ENCODE measurements around the gene NANOG.
"Not testable (repeated sequence)": the region's sequence is repeated elsewhere in the genome, so short reads cannot be mapped to it uniquely, and the experiment has no call there.

- not testable (repeated sequence) for TF ChIP-seq POLR2A, POLR2AphosphoS5 (IDR thresholded peaks at IDR 0.05)
- TF ChIP-seq, protein P1, sequence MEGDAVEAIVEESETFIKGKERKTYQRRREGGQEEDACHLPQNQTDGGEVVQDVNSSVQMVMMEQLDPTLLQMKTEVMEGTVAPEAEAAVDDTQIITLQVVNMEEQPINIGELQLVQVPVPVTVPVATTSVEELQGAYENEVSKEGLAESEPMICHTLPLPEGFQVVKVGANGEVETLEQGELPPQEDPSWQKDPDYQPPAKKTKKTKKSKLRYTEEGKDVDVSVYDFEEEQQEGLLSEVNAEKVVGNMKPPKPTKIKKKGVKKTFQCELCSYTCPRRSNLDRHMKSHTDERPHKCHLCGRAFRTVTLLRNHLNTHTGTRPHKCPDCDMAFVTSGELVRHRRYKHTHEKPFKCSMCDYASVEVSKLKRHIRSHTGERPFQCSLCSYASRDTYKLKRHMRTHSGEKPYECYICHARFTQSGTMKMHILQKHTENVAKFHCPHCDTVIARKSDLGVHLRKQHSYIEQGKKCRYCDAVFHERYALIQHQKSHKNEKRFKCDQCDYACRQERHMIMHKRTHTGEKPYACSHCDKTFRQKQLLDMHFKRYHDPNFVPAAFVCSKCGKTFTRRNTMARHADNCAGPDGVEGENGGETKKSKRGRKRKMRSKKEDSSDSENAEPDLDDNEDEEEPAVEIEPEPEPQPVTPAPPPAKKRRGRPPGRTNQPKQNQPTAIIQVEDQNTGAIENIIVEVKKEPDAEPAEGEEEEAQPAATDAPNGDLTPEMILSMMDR (IDR thresholded peaks at IDR 0.05): not testable (repeated sequence)
Observed at GRCh38 chr12:7825754-7826153, 36.6 kb downstream of the NANOG start.

All from stomach (tissue), 4 donors.